ENCODE measurements around the gene M1AP.

Gene M1AP

DNA sequence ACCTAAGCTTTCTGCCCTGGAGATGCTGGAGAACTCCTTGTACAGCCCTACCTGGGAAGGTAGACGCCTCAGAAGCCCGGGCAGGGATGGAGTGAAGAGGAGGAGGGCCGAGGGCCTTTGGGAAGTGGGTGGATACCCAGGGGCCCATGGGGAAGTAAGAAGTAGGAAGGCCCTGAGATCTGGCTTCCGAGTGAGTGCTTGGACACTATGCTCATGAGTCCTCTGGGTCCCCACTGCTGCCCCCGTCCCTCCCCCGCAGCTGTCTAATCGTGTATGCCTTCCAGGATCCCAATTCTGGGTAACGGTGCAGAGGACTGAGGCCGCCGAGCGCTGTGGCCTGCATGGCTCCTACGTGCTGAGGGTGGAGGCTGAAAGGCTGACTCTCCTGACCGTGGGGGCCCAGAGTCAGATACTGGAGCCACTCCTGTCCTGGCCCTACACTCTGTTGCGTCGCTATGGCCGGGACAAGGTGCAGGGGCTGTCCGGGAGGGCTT is 92.5 kb downstream of the M1AP start:
- peak overlapping the region; percentile 80; the same call in 1 of the 2 replicates for H3K4me3 ChIP-seq (ENCODE audit: low read length)
- peaks cover 5% of the 10 kb centered on the region; the same call in 1 of the 2 replicates for H3K4me1 ChIP-seq (ENCODE audit: control insufficient read depth, insufficient read depth, low read length)
- DNase-seq (ENCODE audit: low read depth, low spot score), result no peak
- peaks cover 3% of the 10 kb centered on the region; the same call in 1 of the 2 replicates for H3K27me3 ChIP-seq (ENCODE audit: control insufficient read depth, insufficient read depth, low read length)
- no peaks in the 10 kb centered on the region for H3K36me3 ChIP-seq (ENCODE audit: control insufficient read depth, insufficient read depth, low read length)
- H3K9me3 ChIP-seq (ENCODE audit: control insufficient read depth, insufficient read depth, low read length), result no peaks in the 10 kb centered on the region
- WGBS (ENCODE audit: insufficient coverage, insufficient read length), result no CpG with 5 or more reads among the region's 17 CpGs
- H3K27ac ChIP-seq (ENCODE audit: low read length), result no peak overlapping the region

DNA sequence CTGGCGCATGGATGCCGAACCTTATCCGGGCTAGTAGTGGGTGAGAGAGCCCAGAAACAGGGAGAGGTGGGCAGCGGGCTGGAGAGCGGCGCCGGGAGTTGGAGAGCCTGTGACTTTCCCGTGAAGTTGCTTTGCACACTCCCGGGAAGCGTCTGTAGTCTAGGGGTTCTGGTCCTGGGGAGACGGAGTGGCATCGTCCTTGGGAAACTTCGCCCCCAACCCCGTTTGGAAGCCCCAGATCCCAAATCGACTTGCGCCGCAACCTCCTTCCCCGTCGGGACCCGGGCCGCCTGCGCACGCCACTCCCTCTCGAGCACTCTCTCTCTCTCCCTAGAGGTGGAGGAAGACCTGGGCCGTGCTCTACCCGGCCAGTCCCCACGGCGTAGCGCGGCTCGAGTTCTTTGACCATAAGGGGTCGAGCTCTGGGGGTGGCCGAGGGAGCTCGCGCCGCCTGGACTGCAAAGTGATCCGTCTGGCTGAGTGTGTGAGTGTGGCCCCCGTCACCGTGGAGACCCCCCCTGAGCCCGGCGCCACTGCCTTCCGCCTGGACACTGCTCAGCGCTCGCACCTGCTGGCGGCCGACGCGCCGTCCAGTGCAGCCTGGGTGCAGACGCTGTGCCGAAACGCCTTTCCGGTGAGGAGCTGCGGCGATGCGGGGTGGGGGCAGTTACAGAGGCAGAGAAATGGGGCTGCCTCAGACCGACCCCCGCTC is 93.2 kb downstream of the M1AP start:
- no peak overlapping the region for H3K27ac ChIP-seq (ENCODE audit: low read length)
- peak overlapping the region; percentile 80 for H3K4me3 ChIP-seq (ENCODE audit: low read length)
- H3K9me3 ChIP-seq (ENCODE audit: control insufficient read depth, insufficient read depth, low read length), result no peaks in the 10 kb centered on the region
- peaks cover 4% of the 10 kb centered on the region; the same call in 1 of the 2 replicates for H3K4me1 ChIP-seq (ENCODE audit: control insufficient read depth, insufficient read depth, low read length)
- H3K27me3 ChIP-seq (ENCODE audit: control insufficient read depth, insufficient read depth, low read length), result peaks cover 5% of the 10 kb centered on the region; the same call in 1 of the 2 replicates
- no peak for DNase-seq (ENCODE audit: low read depth, low spot score)
- no peaks in the 10 kb centered on the region for H3K36me3 ChIP-seq (ENCODE audit: control insufficient read depth, insufficient read depth, low read length)
- WGBS (ENCODE audit: insufficient coverage, insufficient read length), result no CpG with 5 or more reads among the region's 58 CpGs

DNA sequence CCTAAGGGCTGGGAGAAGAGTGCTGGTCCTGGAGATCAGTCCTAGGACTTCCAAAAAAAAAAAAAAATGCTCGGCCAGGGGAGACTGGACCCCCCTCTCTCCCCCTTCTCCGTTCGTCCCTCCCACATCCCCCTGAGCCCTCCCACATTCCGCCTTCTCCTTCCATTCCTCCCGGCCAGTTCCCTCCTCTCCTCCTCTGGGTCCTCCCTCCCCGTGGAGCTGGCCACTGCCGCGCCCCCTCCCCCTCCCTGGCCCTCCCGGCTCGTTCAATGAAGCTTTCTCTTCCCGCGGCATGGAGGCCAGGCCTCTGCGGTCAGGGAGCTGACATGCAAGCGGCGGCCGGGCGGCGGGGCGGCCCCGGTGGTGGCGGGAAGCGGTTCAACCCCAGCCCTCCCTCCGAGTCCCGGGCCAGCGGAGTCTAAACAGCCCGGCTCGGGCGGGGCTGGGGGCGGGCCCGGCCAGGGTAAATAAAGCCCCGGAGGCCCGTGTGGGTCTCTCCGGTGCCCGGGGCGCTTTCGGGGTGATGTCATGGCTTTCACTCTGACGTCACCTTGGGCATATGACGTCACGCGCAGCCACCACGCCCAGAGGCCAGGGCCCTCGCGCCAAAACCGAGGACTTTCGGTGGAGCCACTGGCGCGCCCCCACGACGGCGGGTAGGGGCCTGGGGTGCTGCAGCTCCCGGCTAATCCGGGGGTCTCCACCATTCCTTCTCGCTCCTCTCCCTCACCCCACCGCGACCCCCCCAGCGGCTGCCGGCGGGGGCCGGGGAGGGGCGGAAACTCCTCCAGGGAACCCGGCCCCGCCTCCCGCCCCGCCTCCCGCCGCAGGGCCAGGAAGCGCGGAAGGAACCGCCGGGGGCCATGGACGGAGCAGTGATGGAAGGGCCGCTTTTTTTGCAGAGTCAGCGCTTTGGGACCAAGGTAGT is 94.0 kb downstream of the M1AP start, which contains the start of the genes DOK1 and LOXL3:
TSS of gene DOK1 (plus strand) at position 829 of the 928 bp plus-strand sequence. CDS start at position 864, 35 bp downstream.
TSS of gene LOXL3 (minus strand) at position 51 of the 928 bp plus-strand sequence. CDS start 1,308 bp downstream, outside the sequence.
- no peaks in the 10 kb centered on the region for H3K36me3 ChIP-seq (ENCODE audit: control insufficient read depth, insufficient read depth, low read length)
- DNase-seq (ENCODE audit: low read depth, low spot score), result no peak
- no peaks in the 10 kb centered on the region for H3K9me3 ChIP-seq (ENCODE audit: control insufficient read depth, insufficient read depth, low read length)
- no peak within 1 kb of the TSS for H3K27ac ChIP-seq (ENCODE audit: low read length)
- peaks cover 5% of the 10 kb centered on the region; the same call in 1 of the 2 replicates for H3K27me3 ChIP-seq (ENCODE audit: control insufficient read depth, insufficient read depth, low read length)
- peaks cover 4% of the 10 kb centered on the region; the same call in 1 of the 2 replicates for H3K4me1 ChIP-seq (ENCODE audit: control insufficient read depth, insufficient read depth, low read length)
- H3K4me3 ChIP-seq (ENCODE audit: low read length), result peak within 1 kb of the TSS; percentile 80
- WGBS (ENCODE audit: insufficient coverage, insufficient read length), result no CpG with 5 or more reads among the region's 73 CpGs

DNA sequence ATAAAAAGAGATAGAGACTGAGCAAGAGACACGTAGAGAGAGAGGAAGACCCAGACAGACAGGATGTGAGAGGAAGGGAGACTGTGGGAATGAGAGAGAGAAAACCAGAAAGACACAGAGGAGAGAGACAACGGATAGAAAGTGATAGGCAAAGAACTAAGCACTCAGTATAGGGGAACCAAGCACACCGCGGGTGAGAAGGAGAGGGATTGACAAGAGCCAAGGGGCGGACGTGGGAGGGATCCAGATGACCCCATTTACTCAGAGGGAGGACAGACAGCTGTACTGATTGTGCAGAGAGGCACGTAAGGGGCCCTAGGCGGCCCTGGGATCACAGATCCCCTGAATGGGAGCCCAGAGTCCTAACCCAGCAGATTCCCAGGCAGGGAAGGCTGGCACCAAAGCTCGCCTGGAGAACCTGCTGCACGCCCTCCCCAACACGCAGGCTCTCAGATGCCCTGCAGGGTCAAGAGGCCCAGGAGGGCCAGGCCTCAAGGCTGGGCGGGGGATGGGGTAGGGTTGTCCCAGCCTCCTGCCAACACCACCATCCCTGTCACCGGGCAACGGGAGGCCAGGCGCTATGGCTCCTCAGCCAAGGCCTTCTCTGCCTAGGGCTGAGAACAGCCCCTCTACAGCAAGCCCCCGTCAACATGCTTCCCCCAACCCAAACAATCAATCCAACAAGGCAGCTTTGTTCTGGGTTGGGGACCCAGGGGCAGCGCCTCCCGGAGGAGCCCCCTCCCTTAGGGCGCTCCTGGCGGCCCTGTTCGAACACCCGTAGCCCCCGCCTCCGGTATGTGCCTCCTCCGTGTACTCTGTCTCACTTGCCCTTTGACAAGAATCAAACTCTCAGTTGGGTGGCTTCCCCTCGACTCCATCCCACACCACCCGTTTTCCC is 95.0 kb downstream of the M1AP start:
- peaks cover 5% of the 10 kb centered on the region; the same call in 1 of the 2 replicates for H3K27me3 ChIP-seq (ENCODE audit: control insufficient read depth, insufficient read depth, low read length)
- no peaks in the 10 kb centered on the region for H3K9me3 ChIP-seq (ENCODE audit: control insufficient read depth, insufficient read depth, low read length)
- H3K4me1 ChIP-seq (ENCODE audit: control insufficient read depth, insufficient read depth, low read length), result peaks cover 4% of the 10 kb centered on the region
- no peak for DNase-seq (ENCODE audit: low read depth, low spot score)
- no peak overlapping the region for H3K27ac ChIP-seq (ENCODE audit: low read length)
- peak overlapping the region; percentile 80; the same call in 1 of the 2 replicates for H3K4me3 ChIP-seq (ENCODE audit: low read length)
- WGBS (ENCODE audit: insufficient coverage, insufficient read length), result no CpG with 5 or more reads among the region's 27 CpGs
- no peaks in the 10 kb centered on the region for H3K36me3 ChIP-seq (ENCODE audit: control insufficient read depth, insufficient read depth, low read length)

DNA sequence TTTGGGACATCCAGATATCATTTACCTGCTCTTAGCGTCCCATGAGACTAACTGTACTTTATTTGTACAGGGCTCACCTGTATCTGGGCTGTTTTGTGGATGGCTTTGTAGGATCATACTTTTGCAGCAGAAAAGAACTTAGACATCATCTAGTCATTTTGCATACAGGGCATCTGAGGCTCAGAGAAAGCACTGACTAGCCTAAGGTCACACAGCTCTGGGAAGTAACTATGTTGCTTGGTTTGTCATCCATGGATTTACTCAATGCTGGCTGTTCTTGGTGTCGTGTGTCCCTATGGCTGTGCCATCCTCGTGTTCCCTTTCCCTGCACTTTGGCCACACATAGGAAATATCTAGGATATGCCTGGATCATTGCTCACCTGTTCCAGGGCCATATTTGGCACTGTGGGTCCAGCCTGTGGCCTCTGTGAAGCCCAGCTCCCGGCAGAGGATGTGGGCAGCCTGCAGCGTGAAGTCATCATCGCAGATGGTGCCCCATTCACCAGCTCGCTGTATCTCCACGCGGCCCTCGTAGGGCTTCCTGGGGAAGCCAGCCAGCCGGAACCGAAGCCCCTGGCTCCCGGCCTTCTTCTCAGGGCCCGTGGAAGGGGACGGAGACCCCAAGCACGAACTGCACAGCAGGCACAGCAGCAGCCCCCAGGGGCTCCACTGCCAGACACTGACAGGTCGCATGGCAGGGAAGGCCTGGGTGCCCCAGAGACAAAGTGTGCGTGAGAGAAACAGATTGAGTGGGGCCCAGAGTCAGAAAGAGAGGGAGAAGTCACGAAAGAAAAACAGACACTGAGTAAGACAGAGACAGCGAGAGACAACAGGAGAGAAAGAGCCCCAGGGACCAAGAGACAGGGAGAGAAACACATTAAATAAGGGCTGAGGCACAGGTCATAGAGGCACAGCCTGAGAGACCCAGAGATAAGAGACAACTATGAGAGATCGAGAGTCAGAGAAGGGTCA is 95.9 kb downstream of the M1AP start:
- Histone ChIP-seq H3K27me3 (ENCODE audit: control insufficient read depth, insufficient read depth, low read length) (peaks cover 7% of the 10 kb centered on the region; the same call in 1 of the 2 replicates), H3K4me1 (ENCODE audit: control insufficient read depth, insufficient read depth, low read length) (peaks cover 4% of the 10 kb centered on the region), H3K4me3 (ENCODE audit: low read length) (no peak overlapping the region), H3K27ac (ENCODE audit: low read length) (no peak overlapping the region), H3K36me3 (ENCODE audit: control insufficient read depth, insufficient read depth, low read length) (no peaks in the 10 kb centered on the region), H3K9me3 (ENCODE audit: control insufficient read depth, insufficient read depth, low read length) (no peaks in the 10 kb centered on the region)
- no peak for DNase-seq (ENCODE audit: low read depth, low spot score)
- WGBS (ENCODE audit: insufficient coverage, insufficient read length), result no CpG with 5 or more reads among the region's 21 CpGs

DNA sequence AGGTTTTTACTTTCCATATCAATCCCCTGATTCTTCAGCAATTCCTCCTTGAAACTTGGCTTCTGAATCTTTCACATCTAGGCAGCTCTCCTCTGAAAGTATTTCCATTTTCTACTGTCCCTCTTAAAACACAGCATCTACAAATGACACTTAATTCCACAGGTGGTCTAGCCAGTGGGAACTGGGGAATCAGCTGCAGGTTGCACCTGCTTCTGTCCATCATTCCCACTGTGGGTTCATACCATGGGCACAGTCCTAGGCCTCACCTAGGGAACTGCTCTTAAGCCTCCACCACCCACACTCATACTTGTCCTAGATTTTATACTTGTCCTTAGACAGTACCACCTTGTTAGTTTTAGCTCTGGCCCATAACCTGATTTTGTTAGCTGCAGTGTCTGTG is 96.6 kb downstream of the M1AP start:
- Histone ChIP-seq H3K27me3 (ENCODE audit: control insufficient read depth, insufficient read depth, low read length) (peaks cover 7% of the 10 kb centered on the region; the same call in 1 of the 2 replicates), H3K27ac (ENCODE audit: low read length) (no peak overlapping the region), H3K4me3 (ENCODE audit: low read length) (no peak overlapping the region), H3K9me3 (ENCODE audit: control insufficient read depth, insufficient read depth, low read length) (no peaks in the 10 kb centered on the region), H3K4me1 (ENCODE audit: control insufficient read depth, insufficient read depth, low read length) (peaks cover 4% of the 10 kb centered on the region), H3K36me3 (ENCODE audit: control insufficient read depth, insufficient read depth, low read length) (no peaks in the 10 kb centered on the region)
- no peak for DNase-seq (ENCODE audit: low read depth, low spot score)

DNA sequence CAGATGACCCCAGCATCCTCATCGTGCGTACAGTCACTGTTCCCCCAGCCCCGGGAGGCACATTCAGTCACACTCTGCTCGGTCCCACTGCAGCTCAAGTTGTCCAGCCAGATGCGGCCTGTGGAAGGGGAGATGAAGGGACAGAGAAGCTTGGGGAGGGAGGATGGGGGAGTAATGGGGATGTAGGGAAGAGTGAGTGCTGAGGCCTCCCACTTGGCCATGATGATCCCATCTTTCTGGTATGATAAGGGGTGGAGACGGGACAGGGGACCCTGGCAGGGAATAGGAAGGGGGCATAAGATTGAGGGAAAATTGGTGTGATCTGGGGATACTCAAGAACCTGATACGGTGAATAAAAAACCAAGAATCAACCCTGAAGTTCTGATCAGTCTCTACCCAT is 97.9 kb downstream of the M1AP start:
- no peaks in the 10 kb centered on the region for H3K9me3 ChIP-seq (ENCODE audit: control insufficient read depth, insufficient read depth, low read length)
- H3K4me3 ChIP-seq (ENCODE audit: low read length), result no peak overlapping the region
- no peak for DNase-seq (ENCODE audit: low read depth, low spot score)
- H3K36me3 ChIP-seq (ENCODE audit: control insufficient read depth, insufficient read depth, low read length), result no peaks in the 10 kb centered on the region
- H3K4me1 ChIP-seq (ENCODE audit: control insufficient read depth, insufficient read depth, low read length), result peaks cover 1% of the 10 kb centered on the region; the same call in 1 of the 2 replicates
- no CpG with 5 or more reads among the region's 7 CpGs for WGBS (ENCODE audit: insufficient coverage, insufficient read length)
- no peak overlapping the region for H3K27ac ChIP-seq (ENCODE audit: low read length)
- peaks cover 4% of the 10 kb centered on the region; the same call in 1 of the 2 replicates for H3K27me3 ChIP-seq (ENCODE audit: control insufficient read depth, insufficient read depth, low read length)

DNA sequence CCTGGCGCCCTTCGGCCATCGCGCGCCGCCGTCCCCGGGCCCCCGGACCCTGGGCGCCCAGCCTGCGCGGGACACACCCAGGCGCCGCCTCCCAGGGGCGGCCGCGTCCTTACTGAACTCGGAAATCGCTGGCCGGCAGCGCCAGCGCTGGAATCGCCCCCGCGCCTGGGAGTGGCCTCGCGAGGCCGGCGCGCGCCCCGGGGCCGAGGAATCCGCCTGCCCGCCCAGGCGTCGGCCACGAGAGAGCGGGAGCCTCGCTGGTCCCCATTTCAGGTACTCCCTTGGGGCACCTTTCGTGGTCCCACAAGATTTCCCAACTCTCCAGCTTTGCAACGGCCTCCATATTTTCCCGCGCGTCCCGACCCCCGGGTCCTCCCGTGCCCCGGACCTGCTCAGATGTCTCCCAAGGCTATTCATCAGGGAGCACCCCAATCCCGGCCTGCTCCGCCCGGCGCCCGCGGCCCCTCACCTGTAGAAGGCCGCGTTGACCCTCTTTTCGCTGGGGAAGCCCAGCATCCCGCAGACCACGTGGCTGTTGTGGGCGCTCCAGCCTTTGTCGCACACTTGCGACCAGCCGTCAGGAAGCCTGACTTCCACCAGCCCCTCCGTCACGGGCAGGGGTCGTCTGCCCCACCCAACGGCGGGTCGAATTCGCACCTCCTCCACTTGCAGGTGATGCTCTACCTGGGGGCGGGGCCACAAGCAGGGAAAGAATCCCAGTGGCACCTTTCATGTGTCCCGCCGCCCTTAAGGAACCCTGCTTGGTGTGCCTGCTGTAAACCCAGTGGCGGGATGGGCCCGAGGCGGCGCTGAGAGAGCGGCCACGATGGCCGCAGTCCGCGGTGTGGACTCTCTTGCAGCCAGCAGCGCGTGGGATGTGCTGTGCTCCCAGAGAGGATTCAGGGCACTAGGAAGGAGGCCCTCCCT is 99.0 kb downstream of the M1AP start:
- H3K27me3 ChIP-seq (ENCODE audit: control insufficient read depth, insufficient read depth, low read length), result peaks cover 4% of the 10 kb centered on the region; the same call in 1 of the 2 replicates

More for the DNA sequence above, 99.0 kb downstream of the M1AP start:
- no CpG with 5 or more reads among the region's 85 CpGs for WGBS (ENCODE audit: insufficient coverage, insufficient read length)
- Histone ChIP-seq H3K4me3 (ENCODE audit: low read length) (peak overlapping the region; percentile 53), H3K4me1 (ENCODE audit: control insufficient read depth, insufficient read depth, low read length) (peaks cover 1% of the 10 kb centered on the region; the same call in 1 of the 2 replicates), H3K27ac (ENCODE audit: low read length) (no peak overlapping the region), H3K36me3 (ENCODE audit: control insufficient read depth, insufficient read depth, low read length) (no peaks in the 10 kb centered on the region), H3K9me3 (ENCODE audit: control insufficient read depth, insufficient read depth, low read length) (no peaks in the 10 kb centered on the region)
- no peak for DNase-seq (ENCODE audit: low read depth, low spot score)

All from iPS DF 6.9 (cell line).